SW 1271 (cell line): ENCODE measurements around the gene C19orf44.
A peak's percentile ranks its signal among the peaks of the same experiment; 100 is the strongest.
"Not testable (repeated sequence)": the region's sequence is repeated elsewhere in the genome, so short reads cannot be mapped to it uniquely, and the experiment has no call there.

Experiments used
- DNase-seq, 2 experiments: peaks; one replicate each; lab custom pipeline; 2025; lab: John Stamatoyannopoulos, UW

Gene C19orf44

GRCh38 chr19:16537111-16537510, 40.9 kb downstream of the C19orf44 start:
- DNase-seq: no peak

- DNase-seq: no peak
These were observed 44.8 kb downstream of the C19orf44 start for GRCh38 chr19:16540948-16541347.

GRCh38 chr19:16541526-16542044, 45.4 kb downstream of the C19orf44 start:
- DNase-seq: no peak

DNA sequence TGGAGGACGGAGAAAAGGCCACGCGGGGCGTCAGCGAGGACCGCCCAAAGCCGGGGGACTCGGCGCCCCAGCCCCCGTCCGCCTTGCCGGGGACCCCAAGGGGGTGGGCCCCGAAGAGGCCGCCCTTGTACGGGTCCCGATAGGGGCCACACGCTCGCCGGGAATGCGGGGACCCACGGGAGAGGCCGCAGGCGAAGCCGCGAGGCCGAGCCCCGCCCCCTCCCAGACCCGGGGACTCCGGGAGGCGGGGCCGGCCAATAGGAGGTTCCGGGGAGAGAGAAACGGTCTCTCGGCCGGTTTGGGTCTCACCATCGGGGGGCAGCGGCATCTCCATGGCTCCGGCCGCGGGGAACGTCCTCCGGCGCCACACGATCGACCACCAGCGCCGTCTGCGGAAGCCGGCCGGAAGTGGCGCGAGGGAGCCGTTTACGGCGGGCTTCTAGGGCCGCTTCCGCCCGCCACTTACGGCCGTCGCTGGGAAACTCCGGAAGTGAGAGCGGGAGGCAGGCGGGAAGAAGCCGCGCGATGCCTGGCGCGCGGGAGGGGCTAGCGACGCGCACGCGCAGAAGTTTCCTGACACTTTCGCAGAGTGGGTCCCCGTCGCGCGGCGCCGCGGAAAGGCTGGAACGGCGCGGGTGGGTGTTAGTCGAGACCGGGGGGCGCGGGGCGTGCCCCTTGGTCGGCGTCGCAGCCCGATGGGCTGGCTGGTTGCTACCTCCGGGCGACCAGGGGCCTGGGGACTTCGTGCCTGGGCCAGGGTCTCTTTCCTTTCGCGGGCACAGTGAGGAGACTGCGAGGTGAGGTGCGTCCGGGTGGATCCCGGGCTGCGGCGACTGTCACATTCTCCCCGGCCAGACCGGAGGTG, 46.1 kb downstream of the C19orf44 start, which contains the start of gene CHERP:
TSS of gene CHERP (minus strand) at position 393 of the 865 bp plus-strand sequence. CDS start at position 334, 59 bp downstream.
- peak; percentile 78 to 93 for DNase-seq

GRCh38 chr19:16542910-16543472, 46.8 kb downstream of the C19orf44 start:
- DNase-seq: no peak

DNA sequence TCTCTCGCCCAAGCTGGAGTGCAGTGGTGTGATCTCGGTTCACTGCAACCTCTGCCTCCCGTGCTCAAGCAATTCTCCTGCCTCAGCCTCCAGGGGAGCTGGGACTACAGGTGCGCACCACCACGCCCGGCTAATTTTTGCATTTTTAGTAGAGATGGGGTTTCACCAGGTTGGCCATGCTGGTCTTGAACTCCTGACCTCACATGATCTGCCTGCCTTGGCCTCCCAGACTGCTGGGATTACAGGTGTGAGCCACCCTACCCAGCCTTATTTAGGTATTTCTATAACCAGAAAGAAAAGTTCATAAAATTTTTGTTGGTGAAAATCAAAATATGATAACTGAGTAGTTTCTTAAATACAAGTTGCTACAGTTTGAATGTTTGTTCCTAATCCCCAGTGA, 47.5 kb downstream of the C19orf44 start:
- DNase-seq: not testable (repeated sequence)

DNA sequence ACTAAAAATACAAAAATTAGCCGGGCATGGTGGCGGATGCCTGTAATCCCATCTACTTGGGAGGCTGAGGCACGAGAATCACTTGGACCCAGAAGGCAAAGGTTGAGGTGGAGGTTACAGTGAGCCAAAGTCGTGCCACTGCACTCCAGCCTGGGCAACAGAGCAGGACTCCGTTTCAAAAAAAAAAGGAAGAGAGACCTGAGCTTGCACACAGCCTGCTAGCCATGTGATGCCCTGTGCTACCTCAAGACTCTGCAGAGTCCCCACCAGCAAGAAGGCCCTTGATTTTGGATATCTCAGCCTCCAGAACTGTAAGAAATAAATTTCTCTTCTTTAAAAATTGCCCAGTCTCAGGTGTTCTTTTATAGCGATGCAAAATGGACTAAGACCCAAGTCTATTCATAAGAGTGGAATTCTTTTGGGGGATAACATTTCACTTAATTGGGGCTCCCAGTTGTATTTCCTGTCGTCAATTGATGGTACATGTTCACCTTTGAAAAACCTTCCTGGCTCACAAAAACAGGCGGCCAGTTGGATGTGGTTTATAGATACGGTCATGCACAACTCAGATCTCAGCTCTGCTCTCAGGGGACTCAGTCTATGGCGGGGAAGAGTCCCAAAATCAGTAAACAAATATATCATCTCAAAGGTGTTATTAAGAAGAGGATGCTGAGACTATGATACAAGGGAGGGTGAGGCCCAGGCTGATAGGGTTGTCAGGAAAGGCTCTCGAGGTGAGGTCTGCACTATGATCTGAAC, 48.5 kb downstream of the C19orf44 start:
- DNase-seq: no peak

DNA sequence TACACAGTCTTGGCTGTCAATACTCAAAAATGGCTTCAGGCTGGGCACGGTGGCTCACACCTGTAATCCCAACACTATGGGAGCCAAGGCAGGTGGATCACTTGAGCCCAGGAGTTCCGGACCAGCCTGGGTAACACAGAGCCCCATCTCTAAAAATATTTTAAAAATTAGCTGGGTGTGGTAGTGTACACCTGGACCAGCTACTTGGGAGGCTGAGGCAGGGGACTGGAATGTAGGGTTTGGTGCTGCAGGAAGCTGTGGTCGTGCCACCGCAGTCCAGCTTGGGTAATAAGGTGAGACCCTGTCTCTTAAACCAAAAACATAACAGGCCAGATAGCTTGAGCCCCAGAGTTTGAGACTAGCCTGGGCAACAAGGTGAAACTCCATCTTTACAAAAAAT, 52.8 kb downstream of the C19orf44 start:
- DNase-seq: no peak

- not testable (repeated sequence) for DNase-seq
These were observed 55.7 kb downstream of the C19orf44 start for GRCh38 chr19:16551902-16552301.

- DNase-seq: no peak
These were observed 58.6 kb downstream of the C19orf44 start for GRCh38 chr19:16554776-16555175.

DNA sequence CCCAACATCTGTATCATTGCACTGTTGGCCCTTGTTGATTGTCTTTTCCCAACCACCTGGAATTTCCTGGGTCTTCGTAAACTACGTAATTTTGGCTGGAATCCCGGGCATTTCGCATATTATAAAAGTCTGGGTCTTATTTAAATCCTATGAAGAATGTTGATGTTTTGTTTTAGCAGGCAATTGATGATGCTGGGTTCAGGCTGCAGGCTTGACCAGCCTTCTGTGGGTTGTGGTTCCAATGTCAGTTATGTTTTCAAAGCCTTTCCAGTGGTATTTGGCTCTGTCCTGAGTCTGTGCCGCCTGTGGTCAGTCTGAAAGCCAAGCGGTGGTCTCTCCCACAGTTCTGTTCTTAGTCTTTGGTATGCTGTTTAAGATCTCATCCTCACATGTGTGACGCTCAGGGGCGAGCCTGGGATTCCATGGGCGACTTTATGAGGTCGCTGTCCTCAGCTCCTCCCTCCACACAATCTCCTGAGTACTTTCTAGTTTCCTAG, 63.6 kb downstream of the C19orf44 start:
- DNase-seq: no peak

- DNase-seq: no peak
These were observed 65.2 kb downstream of the C19orf44 start for GRCh38 chr19:16561382-16561781.

GRCh38 chr19:16562608-16563025, 66.4 kb downstream of the C19orf44 start:
- no peak for DNase-seq

DNA sequence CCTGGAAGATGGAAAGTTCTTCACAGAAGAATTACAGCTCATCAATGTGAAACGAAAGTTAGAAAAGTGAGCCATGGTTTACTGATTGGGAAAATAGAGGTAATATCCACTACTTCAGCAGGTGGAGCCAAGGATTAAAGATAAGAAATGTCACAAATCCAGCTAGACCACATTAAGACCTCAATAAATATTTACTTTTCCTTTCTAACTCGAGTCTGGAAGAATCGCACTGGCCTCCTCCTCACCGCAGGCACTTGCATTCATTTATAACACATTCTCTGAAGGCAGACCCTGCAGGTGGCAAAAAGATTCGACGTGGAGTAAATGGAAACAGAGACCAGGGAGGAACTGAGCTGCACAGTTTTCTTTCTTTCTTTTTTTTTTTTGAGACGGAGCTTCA, 68.6 kb downstream of the C19orf44 start:
- no peak for DNase-seq

DNA sequence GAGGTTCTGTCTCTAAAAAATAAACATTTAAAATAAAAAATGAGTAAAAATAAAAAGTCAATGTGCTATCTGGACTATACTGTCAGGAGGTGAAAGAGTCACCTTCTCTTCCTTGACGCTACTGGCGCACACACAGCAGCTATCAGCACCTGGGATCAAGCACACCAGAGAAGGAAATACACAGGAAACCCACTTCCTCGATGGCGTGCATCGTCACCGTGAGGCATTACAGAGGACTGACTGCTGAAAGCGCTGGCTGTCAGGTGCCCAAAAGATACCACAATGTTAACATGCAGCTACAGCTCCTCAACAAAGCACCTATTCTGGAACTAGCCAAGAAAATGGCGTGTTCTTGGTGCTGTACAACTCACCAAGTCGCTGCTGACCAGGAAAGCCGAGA, 70.0 kb downstream of the C19orf44 start:
- DNase-seq: no peak

- DNase-seq: no peak
These were observed 70.5 kb downstream of the C19orf44 start for GRCh38 chr19:16566702-16567101.

GRCh38 chr19:16569609-16570320, 73.6 kb downstream of the C19orf44 start:
- DNase-seq: no peak
